Gastroesophageal sphincter (tissue), 3 donors: ENCODE measurements around the gene MYLK.

Experiments
- EP300 ChIP-seq: sonication (generic); formaldehyde crosslinking; IDR thresholded peaks from one replicate; pipeline ENCODE4 v1.6.1; 2017; ENCODE audit warnings: antibody characterized with exemption, mild to moderate bottlenecking
- POLR2A ChIP-seq, 2 donors: fragments of 450-650 bp; IDR thresholded peaks; one replicate each; pipeline ENCODE4 v1.6.1; 2017; ENCODE audit warnings: antibody characterized with exemption in 2 of 2, mild to moderate bottlenecking in 2 of 2, moderate library complexity in 1 of 2
- POLR2AphosphoS5 ChIP-seq: sonication (generic); formaldehyde crosslinking; IDR thresholded peaks from one replicate; pipeline ENCODE4 v1.6.1; 2017; ENCODE audit warnings: antibody characterized with exemption
- TF ChIP-seq, protein P1 (sequence below), 4 experiments: fragments of 200-600 bp in 2 of 4; fragments of 450-650 bp in 2 of 4; sonication (generic) in 1 of 4; IDR thresholded peaks; one replicate each; pipeline ENCODE4 v1.5.1; 2017 to 2019; ENCODE audit warnings: antibody characterized with exemption in 4 of 4, mild to moderate bottlenecking in 2 of 4, moderate library complexity in 2 of 4

DNA sequence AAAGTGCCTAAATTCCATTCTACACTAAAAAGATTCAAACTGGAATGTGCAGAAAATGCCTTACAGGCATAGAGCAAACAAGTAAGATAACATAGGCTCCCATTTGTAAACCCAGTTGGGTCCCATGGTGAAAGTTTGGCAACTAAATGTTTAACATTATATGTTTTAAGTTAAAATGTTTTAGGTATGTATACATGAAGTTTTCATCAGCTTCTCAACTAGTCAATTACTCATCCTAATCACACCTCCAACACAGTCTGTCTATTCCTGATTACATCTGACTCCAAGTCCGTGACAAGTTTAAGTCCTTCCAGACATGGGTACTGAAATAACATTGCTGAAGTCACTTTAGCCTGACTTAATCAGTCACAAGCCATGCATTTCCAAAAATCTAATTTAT is 25.0 kb downstream of the MYLK start:
- TF ChIP-seq, protein P1, sequence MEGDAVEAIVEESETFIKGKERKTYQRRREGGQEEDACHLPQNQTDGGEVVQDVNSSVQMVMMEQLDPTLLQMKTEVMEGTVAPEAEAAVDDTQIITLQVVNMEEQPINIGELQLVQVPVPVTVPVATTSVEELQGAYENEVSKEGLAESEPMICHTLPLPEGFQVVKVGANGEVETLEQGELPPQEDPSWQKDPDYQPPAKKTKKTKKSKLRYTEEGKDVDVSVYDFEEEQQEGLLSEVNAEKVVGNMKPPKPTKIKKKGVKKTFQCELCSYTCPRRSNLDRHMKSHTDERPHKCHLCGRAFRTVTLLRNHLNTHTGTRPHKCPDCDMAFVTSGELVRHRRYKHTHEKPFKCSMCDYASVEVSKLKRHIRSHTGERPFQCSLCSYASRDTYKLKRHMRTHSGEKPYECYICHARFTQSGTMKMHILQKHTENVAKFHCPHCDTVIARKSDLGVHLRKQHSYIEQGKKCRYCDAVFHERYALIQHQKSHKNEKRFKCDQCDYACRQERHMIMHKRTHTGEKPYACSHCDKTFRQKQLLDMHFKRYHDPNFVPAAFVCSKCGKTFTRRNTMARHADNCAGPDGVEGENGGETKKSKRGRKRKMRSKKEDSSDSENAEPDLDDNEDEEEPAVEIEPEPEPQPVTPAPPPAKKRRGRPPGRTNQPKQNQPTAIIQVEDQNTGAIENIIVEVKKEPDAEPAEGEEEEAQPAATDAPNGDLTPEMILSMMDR (IDR thresholded peaks at IDR 0.05) = no peak
- TF ChIP-seq POLR2A (IDR thresholded peaks at IDR 0.05) (no peak), POLR2AphosphoS5 (no peak), EP300 (no peak)
